ENCODE measurements around the gene ABAT.

DNA sequence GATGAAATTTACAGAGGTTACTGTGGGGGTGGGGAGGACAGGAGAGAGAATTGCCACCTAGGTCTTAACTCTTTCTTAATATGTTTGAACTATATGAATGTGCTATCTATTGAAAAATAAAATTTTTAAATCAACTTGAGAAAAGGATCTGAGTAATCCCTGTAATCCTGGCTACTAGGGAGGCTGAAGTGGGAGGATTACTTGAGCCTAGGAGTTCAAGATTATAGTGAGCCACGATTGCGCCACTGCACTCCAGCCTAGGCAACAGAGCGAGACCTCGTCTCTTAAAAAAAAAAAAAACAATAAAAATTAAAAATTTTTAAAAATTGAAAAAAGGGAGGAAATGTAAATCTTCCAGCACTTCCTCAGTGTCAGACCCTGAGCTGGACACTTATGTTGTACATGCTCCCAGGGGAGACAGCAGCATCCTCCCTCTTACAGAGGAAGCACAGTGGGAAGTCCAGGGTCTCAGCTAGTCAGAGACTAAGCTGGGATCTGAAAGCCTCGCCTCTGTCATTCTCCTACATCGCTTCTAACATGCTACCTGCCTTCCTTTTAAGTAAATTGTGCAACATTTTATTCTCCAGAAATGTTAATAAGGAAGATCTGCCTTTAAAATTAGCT is 145.1 kb downstream of the ABAT start:
- TF ChIP-seq YY1 (IDR thresholded peaks at IDR 0.05; ENCODE audit: extremely low read depth, insufficient replicate concordance, low read depth, low read length) (no peak), EZH2 (IDR thresholded peaks at IDR 0.05) (no peak), SP1 (IDR thresholded peaks at IDR 0.05; ENCODE audit: low read depth) (no peak), POLR2A (IDR thresholded peaks at IDR 0.05; ENCODE audit: borderline replicate concordance, extremely low read depth, insufficient read depth, insufficient read length) (no peak), JUND (IDR thresholded peaks at IDR 0.05) (no peak)
- TF ChIP-seq, protein P1, sequence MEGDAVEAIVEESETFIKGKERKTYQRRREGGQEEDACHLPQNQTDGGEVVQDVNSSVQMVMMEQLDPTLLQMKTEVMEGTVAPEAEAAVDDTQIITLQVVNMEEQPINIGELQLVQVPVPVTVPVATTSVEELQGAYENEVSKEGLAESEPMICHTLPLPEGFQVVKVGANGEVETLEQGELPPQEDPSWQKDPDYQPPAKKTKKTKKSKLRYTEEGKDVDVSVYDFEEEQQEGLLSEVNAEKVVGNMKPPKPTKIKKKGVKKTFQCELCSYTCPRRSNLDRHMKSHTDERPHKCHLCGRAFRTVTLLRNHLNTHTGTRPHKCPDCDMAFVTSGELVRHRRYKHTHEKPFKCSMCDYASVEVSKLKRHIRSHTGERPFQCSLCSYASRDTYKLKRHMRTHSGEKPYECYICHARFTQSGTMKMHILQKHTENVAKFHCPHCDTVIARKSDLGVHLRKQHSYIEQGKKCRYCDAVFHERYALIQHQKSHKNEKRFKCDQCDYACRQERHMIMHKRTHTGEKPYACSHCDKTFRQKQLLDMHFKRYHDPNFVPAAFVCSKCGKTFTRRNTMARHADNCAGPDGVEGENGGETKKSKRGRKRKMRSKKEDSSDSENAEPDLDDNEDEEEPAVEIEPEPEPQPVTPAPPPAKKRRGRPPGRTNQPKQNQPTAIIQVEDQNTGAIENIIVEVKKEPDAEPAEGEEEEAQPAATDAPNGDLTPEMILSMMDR (IDR thresholded peaks at IDR 0.05 in 2 of 3, conservative IDR thresholded peaks at IDR 0.05 in 1 of 3; ENCODE audit: borderline replicate concordance in 1 of 3, insufficient read depth in 1 of 3, low read depth in 2 of 3, low read length in 2 of 3) = no peak
